ENCODE results near the gene BFSP1.

Gene BFSP1

DNA sequence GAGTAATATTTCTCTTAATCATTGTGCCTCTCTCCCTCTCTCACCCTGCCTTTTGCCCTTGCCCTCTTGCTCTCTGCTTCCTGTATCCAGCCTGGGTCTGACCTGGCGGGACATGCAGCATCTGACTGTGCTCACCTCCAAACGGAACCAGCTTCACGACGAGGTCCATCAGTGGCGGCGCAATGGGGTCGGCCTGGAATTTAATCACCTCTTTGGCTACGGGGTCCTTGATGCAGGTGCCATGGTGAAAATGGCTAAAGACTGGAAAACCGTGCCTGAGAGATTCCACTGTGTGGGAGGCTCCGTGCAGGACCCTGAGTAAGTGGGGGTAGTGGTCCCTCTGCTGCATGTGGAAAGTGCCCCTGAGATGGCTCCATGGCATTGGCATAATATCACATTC, 65.9 kb downstream of the BFSP1 start:
- DNase-seq (ENCODE audit: low spot score) = no peak

DNA sequence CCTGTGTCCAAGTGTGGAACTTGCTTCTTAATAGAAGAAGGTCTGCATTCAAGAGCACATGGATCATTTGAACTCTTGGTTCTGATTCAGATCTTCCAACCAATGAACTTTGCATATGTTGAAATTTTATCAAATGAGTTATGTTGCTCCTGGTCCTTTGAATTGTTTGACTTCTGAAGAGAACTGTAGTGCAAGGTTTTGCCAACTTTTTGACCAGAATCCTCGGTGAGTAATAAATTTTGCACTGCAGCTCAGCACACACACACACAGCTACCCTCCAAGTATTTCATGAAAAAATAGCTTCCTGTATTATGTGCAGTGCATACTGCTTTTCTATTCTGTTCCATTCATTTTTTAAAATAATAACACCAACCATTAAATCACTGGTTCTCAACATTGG, 67.5 kb downstream of the BFSP1 start:
- no peak for DNase-seq (ENCODE audit: low spot score)

DNA sequence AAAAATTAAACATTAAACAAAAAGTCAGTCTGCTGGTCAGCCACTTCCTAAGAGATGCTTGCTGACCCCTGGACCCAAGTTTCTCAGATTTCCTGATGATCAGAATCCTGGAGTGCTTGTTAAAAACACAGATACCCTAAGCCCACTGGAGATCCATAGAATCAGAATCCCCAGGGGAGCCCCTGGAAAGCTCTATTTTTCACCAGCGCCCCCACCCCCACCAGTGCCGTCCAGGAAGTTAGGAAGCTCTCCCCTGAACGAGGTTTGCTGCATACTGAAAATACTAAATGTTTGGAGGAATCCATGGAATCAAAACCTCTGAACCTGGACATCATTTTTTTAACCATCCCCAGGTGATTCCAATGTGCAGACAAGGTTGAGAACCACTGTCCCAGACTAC, 69.2 kb downstream of the BFSP1 start:
- DNase-seq (ENCODE audit: low spot score) = no peak

DNA sequence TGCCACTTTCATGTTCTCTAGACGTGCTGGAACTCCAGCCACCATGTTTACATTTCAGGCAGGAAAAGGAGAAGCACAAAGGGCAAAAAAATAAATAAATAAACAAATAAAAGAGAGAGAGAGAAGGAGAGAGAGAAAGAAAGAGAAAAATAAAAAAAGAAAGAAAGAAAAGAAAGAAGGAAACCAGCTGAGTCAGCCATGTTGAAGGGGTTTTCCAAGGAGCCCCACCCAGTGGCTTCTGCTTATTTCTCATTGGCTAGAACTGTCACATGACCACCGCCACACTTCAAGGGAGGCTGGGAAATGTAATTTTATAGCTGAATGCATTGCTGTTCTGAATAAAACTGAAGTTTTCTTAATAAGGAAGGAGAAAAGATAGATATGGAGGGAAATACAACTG, 71.1 kb downstream of the BFSP1 start:
- DNase-seq (ENCODE audit: low spot score) = peak; percentile 26

DNA sequence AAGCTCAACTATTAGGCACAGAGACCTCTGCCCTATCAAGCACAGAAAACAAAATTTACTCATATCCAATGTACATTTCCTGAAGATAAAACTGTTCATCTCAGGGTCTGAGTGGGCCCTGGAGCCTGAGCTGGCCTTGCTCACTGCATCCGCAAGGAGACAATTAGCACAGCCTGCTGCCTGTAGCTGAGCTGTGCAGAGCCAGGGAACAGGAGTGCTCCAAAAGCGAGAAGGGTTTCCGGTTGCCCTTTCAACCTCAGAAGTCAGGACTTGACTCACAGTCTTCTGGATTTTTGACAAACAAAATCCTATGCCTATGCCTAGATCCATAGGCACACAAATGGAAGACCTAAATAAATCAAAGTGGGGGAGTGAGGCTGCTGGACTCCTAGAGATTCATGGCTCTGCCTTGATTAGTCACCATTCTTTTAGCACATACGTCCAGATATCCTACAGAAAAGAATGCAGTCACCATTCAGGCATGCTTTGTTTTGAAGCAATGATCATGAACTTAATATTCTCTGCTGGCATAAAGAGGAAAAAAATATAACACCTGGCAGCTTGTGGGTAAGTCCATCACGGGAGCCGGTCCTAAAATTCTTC, 73.5 kb downstream of the BFSP1 start:
- DNase-seq (ENCODE audit: low spot score) = no peak

DNA sequence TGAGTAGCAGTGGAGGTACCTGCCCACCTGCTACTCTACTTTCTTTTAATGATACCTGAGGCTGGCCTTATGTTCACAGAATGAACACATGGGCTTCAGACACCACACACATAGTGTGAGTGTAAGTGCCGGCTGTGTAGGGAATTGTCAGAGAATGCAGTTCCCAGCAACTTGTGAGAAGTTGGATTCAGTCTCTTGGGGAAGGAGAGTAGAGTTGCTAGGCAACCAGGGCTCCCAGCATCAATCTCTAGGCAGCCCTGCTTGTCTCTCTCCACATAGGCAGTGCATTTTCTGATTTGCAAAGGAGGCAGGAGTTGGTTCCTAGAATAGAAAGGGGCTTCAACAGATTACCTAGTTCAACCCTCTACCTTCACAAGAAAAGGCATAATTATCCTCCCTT, 74.1 kb downstream of the BFSP1 start:
- DNase-seq (ENCODE audit: low spot score) = no peak

DNA sequence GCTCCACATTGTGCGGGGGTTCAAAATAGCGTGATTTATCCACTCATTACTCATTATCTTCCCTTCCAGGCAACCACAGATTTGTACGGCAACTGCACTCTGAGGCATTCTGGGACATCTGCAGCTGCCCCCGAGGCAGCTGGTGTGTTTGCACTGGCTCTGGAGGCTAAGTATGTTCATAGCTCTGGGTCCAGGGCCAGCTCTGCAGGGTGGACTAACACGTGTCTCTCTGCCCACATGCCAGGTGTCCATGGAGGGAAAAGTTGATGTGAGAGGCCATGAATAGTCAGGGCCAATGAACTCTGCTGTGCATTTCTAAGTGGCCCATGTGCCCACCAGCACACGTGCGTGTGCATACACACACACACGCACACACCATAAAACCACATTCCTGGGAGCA, 74.9 kb downstream of the BFSP1 start:
- no peak for DNase-seq (ENCODE audit: low spot score)

DNA sequence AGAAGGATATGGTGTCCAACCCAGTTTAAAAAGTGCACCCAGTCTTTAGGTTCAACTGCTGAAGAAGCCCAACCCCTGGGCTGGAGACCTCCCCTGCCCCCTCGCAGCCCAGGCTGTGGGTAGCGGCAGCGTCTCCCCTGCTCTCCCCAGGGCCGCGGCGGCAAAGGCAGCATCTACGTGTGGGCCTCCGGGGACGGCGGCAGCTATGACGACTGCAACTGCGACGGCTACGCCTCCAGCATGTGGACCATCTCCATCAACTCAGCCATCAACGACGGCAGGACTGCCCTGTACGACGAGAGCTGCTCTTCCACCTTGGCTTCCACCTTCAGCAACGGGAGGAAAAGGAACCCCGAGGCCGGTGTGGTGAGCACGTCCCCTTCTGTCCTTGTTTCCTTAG, 77.6 kb downstream of the BFSP1 start:
- no peak for DNase-seq (ENCODE audit: low spot score)

DNA sequence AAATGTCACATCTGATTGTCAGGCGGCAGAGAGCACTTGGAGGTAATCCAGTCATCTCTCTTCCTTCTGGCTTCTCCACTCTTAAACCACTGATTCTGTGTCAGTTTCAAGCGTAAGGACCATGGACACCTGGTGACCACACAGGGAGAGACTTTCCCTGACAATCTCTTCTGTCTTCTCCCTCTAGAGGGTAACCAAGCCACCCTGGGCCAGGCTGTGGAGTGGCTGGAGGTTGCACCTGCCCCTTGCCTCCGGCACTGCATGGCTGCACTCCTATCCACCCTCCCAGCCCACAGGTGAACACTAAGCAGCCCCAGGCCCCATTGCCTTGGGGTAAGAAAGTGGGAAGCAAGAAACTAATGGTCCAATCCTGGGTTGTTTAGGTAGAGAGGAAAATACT, 78.7 kb downstream of the BFSP1 start:
- no peak for DNase-seq (ENCODE audit: low spot score)

DNA sequence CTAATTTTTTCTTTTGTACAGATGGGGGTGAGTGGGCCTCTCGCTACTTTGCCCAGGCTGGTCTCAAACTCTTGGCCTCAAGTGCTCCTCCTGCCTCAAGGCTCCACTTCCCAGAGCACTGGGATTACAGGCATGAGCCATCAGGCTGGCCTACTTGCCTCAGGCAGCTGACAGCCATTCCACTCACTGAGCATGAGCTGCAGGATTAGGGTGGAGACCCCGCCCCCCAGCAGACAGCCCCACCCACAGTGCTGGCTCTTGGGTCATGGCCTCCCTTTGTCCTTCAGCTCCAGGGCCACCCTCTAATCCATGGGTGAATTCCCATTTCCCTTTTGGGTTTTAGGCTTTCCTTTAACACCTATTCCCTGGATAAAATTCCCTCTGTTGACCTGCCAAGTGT, 82.1 kb downstream of the BFSP1 start:
- DNase-seq (ENCODE audit: low spot score) = no peak

DNA sequence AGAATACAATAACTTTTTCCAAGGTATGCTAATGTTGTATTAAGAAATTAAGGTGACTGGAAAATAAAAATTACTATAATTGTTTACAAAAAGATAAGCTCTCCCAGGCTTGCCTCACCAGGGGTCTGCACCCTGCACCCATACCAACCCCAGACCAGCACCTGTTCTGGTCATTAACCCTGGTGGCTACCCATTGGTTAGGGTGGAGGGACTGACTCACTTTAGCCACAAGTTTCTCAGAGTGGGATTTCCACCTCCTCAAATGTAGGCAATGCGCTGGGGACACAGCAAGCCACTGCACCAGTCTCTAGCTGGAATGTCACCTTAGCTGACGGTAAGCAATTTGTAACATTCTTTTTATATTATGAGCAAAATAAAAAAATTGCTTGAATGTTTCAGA, 83.1 kb downstream of the BFSP1 start:
- no peak for DNase-seq (ENCODE audit: low spot score)

DNA sequence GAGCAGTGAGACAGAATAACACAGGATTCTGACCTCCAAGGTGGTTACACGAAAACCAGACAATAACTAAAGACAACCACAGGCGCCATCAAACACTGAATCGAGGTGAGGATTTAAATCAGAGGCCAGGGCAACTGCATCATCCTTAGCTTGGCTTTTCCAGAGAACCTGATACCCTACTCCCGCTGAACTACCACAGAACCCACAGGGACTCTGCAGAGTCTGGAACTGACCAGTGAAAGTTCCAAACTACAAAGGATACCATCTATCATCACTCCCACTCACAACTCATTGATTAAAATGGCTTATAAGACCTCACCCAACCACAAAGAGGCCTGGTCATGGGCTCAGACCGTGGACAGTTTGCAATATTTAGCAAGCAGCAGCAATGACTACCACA, 85.0 kb downstream of the BFSP1 start:
- DNase-seq (ENCODE audit: low spot score) = no peak

DNA sequence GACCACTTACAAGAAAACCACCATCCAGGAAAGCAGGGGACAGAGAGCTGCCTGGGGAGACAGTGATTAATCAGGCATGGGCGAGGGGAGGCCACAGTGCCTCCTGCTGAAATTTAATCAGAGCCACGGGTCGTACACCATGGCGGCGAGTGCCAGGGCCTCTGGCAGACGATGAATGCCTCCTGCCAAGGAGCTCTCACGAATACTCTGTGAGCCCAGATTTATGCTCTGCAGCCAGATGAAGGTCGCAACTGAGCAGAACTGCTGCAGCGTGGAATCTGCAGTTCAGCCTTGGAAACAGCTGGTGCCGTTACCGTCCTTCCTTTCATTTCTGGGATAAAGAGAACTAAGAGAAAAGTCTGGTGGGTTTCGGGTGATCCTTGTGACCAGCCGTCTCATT, 85.6 kb downstream of the BFSP1 start:
- no peak for DNase-seq (ENCODE audit: low spot score)

DNA sequence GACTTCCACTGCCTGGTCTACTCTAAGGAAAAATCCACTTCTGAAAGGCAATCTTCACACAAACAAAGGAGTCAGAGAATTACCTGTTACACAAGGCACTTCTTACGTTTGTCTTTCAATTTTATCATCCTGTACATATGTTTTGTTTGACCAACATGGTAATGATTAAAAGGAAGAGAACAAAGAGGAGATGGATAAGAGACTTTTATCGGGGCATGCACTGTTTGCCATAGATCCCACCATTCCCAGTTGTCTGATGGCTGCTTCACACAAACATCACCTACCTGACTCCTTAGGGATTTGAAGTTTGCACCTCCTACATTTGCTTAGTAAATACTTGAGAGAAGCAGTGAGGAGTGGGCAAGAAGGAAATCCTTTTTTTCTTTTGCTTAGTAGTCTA, 87.1 kb downstream of the BFSP1 start:
- no peak for DNase-seq (ENCODE audit: low spot score)

Measured in AG08396 (cell line).